Measurements from ENCODE around the gene ELN.

- TF ChIP-seq EZH2phosphoT487 (IDR thresholded peaks at IDR 0.05; ENCODE audit: insufficient read depth, low read depth) (no peak), EZH2 (IDR thresholded peaks at IDR 0.05; ENCODE audit: insufficient read depth, poor library complexity, severe bottlenecking) (no peak)
Observed at GRCh38 chr7:74026903-74027682, 880 bp upstream of the ELN start.
